ENCODE data around the gene RTEL1. TPM values are rescaled to one million over a fixed set of nuclear protein-coding genes. Genes with fewer than 3 reads are reported as not detected.

The RTEL1 gene
- polyA plus RNA-seq, 1 of the 3 experiments (the other 2 are of a cell fraction): 9.9 TPM

- TF ChIP-seq FOSL2 (IDR thresholded peaks at IDR 0.05; ENCODE audit: borderline replicate concordance, low read depth) (no peak), FOXM1 (IDR thresholded peaks at IDR 0.05; ENCODE audit: low read depth) (no peak), MEF2A (IDR thresholded peaks at IDR 0.05; ENCODE audit: borderline replicate concordance, low read depth) (no peak), RFX5 (IDR thresholded peaks at IDR 0.05; ENCODE audit: low read length) (no peak), NFIC (IDR thresholded peaks at IDR 0.05; ENCODE audit: borderline replicate concordance) (no peak), RCOR1 (IDR thresholded peaks at IDR 0.05; ENCODE audit: low read length) (no peak), CTCF (IDR thresholded peaks at IDR 0.05) (no peak), SMC3 (IDR thresholded peaks at IDR 0.05; ENCODE audit: low read depth, low read length) (no peak), TAF1 (IDR thresholded peaks at IDR 0.05; ENCODE audit: borderline replicate concordance, low read depth, low read length) (no peak), TCF12 (IDR thresholded peaks at IDR 0.05) (no peak)
Observed at GRCh38 chr20:63617876-63618265, 40.2 kb upstream of the RTEL1 start (continued).

GRCh38 chr20:63618291-63618980 lies 39.7 kb upstream of the RTEL1 start:
- Histone ChIP-seq H3F3A (replicated peaks; ENCODE audit: insufficient read depth) (no peaks in the 10 kb centered on the region), H3K4me3 (ENCODE audit: low read depth in 2 of 2, low read length in 1 of 2) (no peak overlapping the region), H3K79me2 (ENCODE audit: insufficient read depth) (peaks cover 37% of the 10 kb centered on the region), H3K27ac (ENCODE audit: low read depth in 2 of 2, low read length in 1 of 2) (no peak overlapping the region), H3K36me3 (replicated peaks in 1 of 2; ENCODE audit: control insufficient read depth in 1 of 2, insufficient read depth in 2 of 2, low read length in 1 of 2) (peaks cover 7 to 12% of the 10 kb centered on the region in 2 experiments), H3K4me2 (no peak overlapping the region), H2AFZ (ENCODE audit: low read depth) (no peak overlapping the region), H3K4me1 (ENCODE audit: control insufficient read depth in 1 of 2, insufficient read depth in 2 of 2, low read depth in 1 of 2, low read length in 1 of 2) (no peaks in the 10 kb centered on the region), H4K20me1 (ENCODE audit: insufficient read depth) (no peaks in the 10 kb centered on the region), H3K9ac (no peak overlapping the region), H3K27me3 (ENCODE audit: insufficient read depth) (no peaks in the 10 kb centered on the region), H3K9me2 (no peaks in the 10 kb centered on the region), H3K9me3 (no peaks in the 10 kb centered on the region)
- TF ChIP-seq NFIC (IDR thresholded peaks at IDR 0.05; ENCODE audit: borderline replicate concordance): no peak
- no peak for TF ChIP-seq REST (IDR thresholded peaks at IDR 0.05; ENCODE audit: low read depth, low read length)
- no peak for TF ChIP-seq FOSL2 (IDR thresholded peaks at IDR 0.05; ENCODE audit: borderline replicate concordance, low read depth)
- no peak for TF ChIP-seq EP300 (IDR thresholded peaks at IDR 0.05; ENCODE audit: borderline replicate concordance in 1 of 2, low read depth in 1 of 2, low read length in 1 of 2)
- TF ChIP-seq GATA2 (CRISPR knock-in tag; IDR thresholded peaks at IDR 0.05): no peak
- no peak for TF ChIP-seq JUND (IDR thresholded peaks at IDR 0.05)
- TF ChIP-seq RXRA (IDR thresholded peaks at IDR 0.05; ENCODE audit: borderline replicate concordance, low read depth): no peak
- no peak for TF ChIP-seq ZBTB33 (IDR thresholded peaks at IDR 0.05; ENCODE audit: borderline replicate concordance, low read depth)
- TF ChIP-seq RCOR1 (IDR thresholded peaks at IDR 0.05; ENCODE audit: low read length): no peak
- ChIA-PET POLR2A (no interaction called here), CTCF (interaction anchor here (1.1 to 1.6 kb wide), 4 partner anchors 9 to 421 kb away, joined by 3 to 6 read pairs (median 4); partner anchors contain the start of gene GMEB2)
- no peak for DNase-seq
- 89% methylated on average over 8 of the region's 11 CpGs for WGBS (ENCODE audit: low lambda C conversion rate)

All from SK-N-SH (cell line).